SH-SY5Y (cell line): ENCODE data around the gene SLC38A6.

ENCODE experiments used
- GATA2 ChIP-seq: IDR thresholded peaks from 2 replicates; pipeline ENCODE4 v1.6.1; 2011; ENCODE audit warnings: mild to moderate bottlenecking, low read depth, low read length
- GATA3 ChIP-seq: IDR thresholded peaks from 2 replicates; pipeline ENCODE4 v1.6.1; 2011; ENCODE audit warnings: low read depth, mild to moderate bottlenecking, low read length, moderate library complexity

- TF ChIP-seq GATA2 (no peak), GATA3 (no peak)
These were observed 93.8 kb downstream of the SLC38A6 start for GRCh38 chr14:61074852-61075251.
